GM12892 (cell line): ENCODE measurements around the gene CFAP221.

Experiments used
- POLR2A ChIP-seq: IDR thresholded peaks from 2 replicates; pipeline ENCODE4 v1.6.1; 2011; ENCODE audit warnings: low read depth, low read length, control low read depth
- POLR2AphosphoS5 ChIP-seq: IDR thresholded peaks from 2 replicates; pipeline ENCODE4 v1.6.1; 2011; ENCODE audit warnings: low read depth, low read length, control low read depth
- TAF1 ChIP-seq: IDR thresholded peaks from 2 replicates; pipeline ENCODE4 v1.6.1; 2011; ENCODE audit warnings: low read depth, mild to moderate bottlenecking, control low read depth, low read length, borderline replicate concordance

DNA sequence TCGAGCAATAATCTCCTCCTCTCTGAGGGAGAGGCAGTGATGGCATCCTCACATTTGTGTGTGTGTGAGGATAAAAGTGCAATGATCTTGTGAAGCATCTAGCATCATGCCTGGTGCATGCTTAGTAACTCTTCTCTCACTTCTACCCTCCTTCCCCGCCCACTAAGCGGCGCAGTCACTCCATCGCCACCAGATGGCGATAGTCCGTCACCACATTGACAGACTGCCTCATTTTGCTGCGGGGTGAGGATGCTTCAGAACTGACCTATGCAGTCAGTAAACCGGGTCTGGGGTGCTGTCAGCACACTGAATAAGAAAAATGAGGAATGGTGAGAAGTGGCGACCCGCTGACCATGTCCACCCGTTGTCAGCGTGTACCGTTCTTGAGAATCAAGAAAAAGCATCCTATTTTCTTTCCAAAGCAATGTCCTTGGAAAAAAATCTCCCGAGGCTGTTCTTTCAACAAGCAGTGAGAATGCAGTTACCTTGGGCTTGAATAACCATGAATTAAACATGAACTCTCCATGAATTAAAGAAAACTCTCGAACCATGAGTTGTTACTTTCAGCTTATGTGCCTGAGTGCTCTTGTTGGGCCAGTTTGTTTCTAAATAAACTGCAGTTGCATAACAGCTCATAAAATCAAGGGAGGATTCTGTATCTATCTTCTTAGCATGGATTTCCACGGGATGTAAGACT, 97.5 kb downstream of the CFAP221 start:
- no peak for TF ChIP-seq POLR2AphosphoS5
- TF ChIP-seq POLR2A: no peak
- TF ChIP-seq TAF1: no peak
